KBM-7 (cell line): Measurements from ENCODE around the gene CES1.
"Not testable (repeated sequence)": the region's sequence is repeated elsewhere in the genome, so short reads cannot be mapped to it uniquely, and the experiment has no call there.

ENCODE experiments used
- DNase-seq: peaks from one replicate; pipeline ENCODE4 v3.0.0-alpha.2; 2015
- in situ Hi-C: fragments of 300-500 bp; cut with MboI; formaldehyde crosslinking; loops from 2 replicates; pipeline ENCODE4 v1.14.3; 2020; ENCODE audit warnings: low sequenced_read_pairs, low pct_unique_long_range_greater_than_20kb, mixed read lengths

The CES1 gene

DNA sequence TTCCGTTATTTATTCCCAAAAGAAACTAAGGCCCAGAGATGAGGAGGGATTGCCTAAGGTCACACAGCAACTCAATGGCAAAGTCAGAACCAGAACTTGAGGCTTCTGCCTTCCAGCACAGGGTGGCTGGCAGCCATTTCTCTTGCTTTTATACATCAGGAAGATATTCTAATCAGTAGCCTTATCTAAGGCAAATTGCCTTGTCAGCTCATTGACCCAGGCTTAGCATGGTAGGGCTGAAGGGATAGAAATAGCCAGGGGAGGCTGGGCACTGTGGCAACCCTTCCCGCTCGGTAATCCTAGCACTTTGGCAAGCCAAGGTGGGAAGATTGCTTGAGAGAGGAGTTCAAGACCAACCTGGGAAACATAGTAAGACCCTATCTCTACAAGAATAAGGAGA, 2.3 kb upstream of the CES1 start:
- in situ Hi-C loops: loop anchor here (10.0 to 25.0 kb wide), 2 partner anchors 120 to 373 kb away; no protein-coding TSS in a partner anchor
- not testable (repeated sequence) for DNase-seq

DNA sequence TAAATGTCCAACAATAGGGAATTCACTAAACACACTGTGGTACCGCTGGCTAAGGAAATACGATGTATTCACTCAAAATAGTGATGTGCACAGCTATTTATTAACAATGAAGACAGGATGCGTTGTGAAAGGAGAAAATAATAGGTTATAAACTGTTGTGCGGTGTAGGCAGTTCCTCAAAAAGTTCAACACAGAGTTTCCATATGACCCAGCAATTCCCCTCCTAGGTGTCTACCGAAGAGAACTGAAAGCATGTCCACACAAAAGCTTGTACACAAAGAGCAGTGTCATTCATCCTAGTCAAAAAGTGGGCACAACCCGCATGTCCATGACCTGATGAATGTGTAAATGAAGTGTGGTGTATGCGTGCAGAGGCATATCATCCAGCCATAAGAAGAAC, 1.2 kb upstream of the CES1 start:
- DNase-seq: no peak
- in situ Hi-C loops: loop anchor here (10.0 to 25.0 kb wide), 2 partner anchors 119 to 372 kb away; no protein-coding TSS in a partner anchor

DNA sequence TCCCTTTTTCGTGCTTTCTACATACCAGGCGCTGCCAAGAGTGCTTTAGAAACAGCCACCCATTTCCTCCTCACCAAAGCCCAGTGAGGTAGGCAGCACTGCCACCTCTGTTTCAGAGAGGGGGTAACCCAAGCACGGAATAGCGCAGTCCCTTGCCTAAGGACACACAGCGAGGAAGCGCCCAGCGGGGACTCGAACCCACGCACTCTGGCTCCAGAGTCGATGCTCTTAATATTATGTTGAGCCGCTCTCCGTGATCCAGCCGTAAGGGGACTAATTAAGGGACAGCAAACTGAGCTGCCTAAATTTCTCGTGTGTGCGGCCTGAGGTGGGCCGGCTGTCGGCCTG, 497 bp downstream of the CES1 start:
- no peak for DNase-seq
- in situ Hi-C loops: loop anchor here (10.0 to 25.0 kb wide), 2 partner anchors 118 to 370 kb away; no protein-coding TSS in a partner anchor

DNA sequence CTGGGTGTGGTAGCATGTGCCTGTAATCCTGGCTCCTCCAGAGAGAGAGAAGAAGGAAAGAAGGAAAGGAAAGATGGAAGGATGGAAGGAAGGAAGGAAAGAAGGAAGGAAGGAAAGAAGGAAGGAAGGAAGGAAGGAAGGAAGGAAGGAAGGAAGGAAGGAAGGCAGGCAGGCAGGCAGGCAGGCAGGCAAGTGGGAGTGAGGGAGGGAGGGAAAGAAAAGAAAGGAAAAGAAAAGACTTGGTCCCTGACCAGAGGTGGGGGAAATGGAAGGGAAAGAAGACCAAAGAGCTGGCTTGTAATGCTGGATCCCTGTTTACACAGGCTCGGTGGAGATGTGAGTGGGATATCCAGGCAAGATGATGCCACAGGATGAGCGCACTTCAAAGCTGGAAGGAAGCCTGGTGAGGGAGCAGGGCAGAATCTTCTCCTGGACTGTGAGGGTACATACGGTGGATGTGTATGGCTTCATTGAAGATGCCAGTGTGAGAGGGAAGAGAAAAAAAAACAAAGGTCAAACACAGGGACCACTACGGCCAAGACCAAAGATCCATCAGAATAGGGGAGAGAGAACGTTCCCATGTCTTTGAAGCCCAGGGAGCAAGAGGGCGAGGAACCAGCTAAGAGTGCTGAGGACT, 2.1 kb downstream of the CES1 start:
- no peak for DNase-seq
- in situ Hi-C loops: loop anchor here (10.0 to 25.0 kb wide), 2 partner anchors 116 to 368 kb away; no protein-coding TSS in a partner anchor

DNA sequence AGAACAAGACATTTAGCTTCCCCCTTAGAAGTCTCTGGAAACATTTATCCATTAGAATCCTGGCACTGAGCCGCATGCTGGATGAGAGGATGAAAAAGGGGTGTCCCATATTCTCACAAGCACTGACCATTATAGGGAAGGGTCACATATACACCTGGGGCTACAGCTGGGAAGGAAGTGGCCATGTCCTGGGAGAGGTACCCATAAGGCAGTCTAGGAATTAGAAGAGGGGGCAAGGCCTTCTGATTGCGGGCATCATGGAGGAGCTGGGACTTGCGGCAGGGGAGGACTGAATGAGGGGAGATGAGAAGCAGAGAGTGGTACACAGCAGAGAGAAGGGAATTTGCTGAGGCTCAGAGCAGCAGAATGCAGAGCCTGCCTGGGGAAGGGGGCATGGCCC, 3.7 kb downstream of the CES1 start:
- in situ Hi-C loops: loop anchor here (25.0 kb wide), 1 partner anchor 367 kb away; no protein-coding TSS in a partner anchor

GRCh38 chr16:55828680-55829079, 4.2 kb downstream of the CES1 start:
- in situ Hi-C loops: loop anchor here (25.0 kb wide), 1 partner anchor 366 kb away; no protein-coding TSS in a partner anchor
- DNase-seq: no peak

More for the DNA sequence above, 3.7 kb downstream of the CES1 start:
- not testable (repeated sequence) for DNase-seq

DNA sequence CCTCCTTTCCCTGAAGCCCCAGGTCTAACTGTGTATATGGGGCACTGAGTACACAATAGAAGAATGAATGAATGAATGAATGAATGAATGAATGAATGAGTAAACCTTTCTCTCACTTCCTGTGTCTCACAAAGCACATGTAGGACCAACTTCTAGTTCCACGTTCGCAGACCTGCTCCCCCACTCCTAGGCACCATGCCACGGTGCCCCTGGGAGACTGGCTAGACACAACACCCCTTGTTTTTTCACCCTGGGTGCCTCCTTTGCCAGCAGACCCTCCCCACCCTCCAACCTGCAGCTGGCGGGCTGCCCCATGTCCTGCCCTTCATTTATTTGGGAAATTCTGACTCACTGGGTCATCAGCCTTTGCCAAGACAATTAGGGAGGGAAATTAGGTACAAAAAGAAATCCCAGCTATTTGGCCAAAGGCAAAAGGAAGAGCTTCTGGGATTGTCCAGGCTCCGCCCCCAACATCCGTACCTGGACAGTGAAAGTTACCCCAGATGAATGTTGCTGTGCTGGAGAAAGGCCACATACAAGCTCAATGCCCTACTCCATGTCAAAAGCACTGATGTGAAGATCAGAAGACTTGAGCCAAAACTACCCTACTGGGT, 7.7 kb downstream of the CES1 start:
- in situ Hi-C loops: loop anchor here (25.0 kb wide), 1 partner anchor 363 kb away; no protein-coding TSS in a partner anchor
- no peak for DNase-seq

DNA sequence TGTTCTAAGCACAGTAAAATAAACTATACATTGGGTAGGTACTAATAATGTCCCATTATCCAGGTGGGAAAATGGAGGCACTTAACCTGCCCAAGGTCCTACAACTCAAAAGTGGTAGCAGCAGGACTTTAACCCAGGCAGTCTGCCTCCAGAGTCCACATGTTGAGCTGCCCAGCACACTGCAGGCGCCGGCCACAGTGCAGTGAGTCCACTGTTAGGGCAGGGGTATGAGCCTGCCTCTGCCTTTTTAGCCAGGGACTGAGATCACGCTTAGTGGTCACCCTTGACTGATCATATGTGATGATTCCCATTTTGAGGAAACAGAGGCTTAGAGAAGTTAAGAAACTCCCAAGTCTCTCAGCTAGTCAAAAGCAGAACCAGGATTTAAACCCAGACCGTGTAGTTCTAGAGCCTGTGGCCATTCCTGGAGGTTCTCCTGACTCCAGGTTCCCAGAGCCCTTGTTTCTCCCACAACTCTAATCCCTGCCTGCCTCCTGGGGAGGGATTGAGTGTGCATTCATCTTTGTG, 8.4 kb downstream of the CES1 start:
- in situ Hi-C loops: no loop called here
- no peak for DNase-seq

GRCh38 chr16:55822280-55822810, 10.6 kb downstream of the CES1 start:
- no peak for DNase-seq
- in situ Hi-C loops: no loop called here

DNA sequence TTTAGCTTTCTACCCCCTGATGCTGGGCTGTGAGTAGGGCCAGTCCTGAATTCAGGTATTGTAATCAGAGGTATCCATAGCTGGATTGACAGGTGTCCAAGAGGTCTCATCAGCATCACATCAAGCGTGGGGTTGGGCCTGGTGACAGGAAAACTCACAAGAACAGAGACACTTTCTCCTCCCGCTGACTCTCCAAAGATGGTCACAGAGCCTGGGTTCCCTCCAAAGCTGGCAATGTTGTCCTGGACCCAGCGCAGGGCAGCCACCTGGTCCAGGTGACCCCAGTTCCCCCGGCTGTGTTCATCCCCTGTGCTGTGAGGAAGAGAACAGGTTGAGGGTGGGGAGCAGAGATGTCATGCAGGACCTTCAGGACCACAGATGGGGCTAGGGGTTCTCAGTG, 11.7 kb downstream of the CES1 start:
- no peak for DNase-seq
- in situ Hi-C loops: no loop called here

GRCh38 chr16:55820615-55821014, 12.3 kb downstream of the CES1 start:
- DNase-seq: no peak
- in situ Hi-C loops: no loop called here

- no peak for DNase-seq
- in situ Hi-C loops: no loop called here
Measured at GRCh38 chr16:55817236-55817912, 15.5 kb downstream of the CES1 start.

- in situ Hi-C loops, DNase-seq: not testable (repeated sequence)
Measured at GRCh38 chr16:55816222-55816621, 16.7 kb downstream of the CES1 start.

DNA sequence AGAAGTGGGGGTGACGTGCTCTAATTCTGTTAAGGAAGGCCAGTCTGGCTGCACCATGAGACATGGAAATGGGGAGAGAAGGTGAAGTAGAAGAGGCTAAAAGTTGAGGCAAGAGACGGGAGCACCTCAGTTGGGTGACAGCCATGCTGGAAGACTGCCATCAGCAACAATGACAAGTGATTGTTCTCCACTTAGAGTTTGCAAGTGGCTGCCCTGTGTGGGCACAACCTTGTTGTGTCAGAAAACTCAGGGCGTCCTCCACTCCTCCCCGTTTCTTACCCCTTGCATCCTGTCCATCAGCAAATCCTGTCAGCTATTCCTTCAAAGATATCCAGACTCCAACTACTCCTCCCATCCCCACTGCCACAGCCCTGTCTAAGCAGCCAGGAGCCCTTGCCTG, 17.6 kb downstream of the CES1 start:
- DNase-seq: no peak
- in situ Hi-C loops: no loop called here

DNA sequence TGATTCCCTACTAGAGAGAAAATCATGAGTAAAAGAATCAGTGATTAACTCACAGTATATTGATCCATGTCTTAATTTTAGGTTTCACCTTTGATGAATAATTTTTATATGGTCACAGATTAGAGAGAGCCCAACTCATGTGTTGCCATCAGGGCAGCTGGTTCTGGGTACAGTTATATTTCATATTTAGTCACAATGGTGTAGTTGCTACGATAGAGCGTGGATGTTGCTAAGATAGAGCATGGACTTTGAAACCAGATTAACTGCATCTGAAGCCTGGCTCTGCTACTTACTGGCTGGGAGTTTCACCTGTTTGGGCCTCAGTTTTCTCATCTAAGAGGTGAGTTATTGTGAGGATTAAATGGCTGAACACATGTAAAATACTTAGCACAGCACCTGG, 18.7 kb downstream of the CES1 start:
- in situ Hi-C loops: not testable (repeated sequence)

DNA sequence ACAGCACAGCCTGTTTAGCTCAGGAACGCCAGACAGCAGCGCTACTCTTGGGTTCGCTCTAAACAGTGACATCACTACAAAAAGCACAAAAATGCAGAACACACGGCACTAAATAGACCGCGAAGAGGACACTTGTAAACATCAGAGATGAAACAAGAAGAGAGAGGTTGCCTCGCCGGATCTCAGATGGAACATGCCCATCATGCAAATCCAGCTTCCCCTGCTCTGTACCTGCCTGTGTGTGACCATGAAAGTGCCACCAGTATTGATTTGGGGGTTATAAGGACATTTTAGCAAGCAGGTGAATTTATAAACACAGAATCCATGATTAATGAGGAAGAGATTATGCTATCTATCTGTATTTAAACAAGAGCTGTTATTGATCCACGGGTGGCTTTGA, 19.2 kb downstream of the CES1 start:
- DNase-seq, in situ Hi-C loops: not testable (repeated sequence)

More for the DNA sequence above, 18.7 kb downstream of the CES1 start:
- not testable (repeated sequence) for DNase-seq

DNA sequence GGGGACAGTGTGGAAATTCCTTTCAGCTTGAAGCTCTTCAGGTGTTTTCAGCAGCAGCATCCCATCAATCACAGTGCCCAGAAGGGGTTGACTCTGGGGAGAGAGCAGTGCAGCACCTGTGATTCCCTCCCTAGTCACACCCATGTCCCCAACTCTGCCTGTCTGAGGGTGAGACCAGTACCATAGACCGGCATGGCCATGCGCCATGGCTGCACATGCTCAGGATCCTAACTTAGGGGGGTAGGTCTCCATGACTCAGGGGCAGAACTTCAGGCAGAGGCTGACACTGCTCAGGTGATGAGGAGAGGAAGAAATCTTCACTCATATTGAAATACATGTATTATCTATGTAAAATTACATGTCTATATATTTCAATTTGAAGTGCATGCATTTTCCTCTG, 19.9 kb downstream of the CES1 start:
- in situ Hi-C loops: no loop called here
- DNase-seq: no peak

GRCh38 chr16:55811811-55812210, 21.1 kb downstream of the CES1 start:
- in situ Hi-C loops: no loop called here
- DNase-seq: no peak

- in situ Hi-C loops: no loop called here
- DNase-seq: no peak
Measured at GRCh38 chr16:55810451-55810961, 22.4 kb downstream of the CES1 start.
